CD1c-positive myeloid dendritic cell (primary cell): ENCODE measurements around the gene C9.
"Not testable (repeated sequence)": the region's sequence is repeated elsewhere in the genome, so short reads cannot be mapped to it uniquely, and the experiment has no call there.

Experiments
- DNase-seq: peaks from one replicate; pipeline ENCODE4 v3.0.0-alpha.2; 2016; ENCODE audit errors: extremely low spot score

Gene C9

DNA sequence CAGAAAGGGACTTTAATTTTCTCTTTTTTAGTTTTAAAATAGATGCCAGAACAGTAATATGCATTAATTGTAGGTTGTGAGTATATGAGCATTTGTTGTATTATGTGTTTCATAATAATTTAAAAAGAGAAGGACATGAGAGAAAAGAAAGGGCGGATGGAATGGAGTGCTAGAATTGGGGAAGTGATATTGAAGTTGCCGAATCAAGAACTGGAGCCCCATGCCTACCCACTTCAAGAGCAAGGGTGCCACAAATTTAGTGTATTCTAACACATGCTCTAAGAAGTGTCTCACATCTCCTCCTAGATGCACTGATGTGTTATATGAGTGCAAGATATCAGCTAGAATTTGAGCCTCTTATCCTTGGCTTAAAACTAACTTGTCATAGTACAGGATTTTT, 101.3 kb downstream of the C9 start:
- peak; percentile 69 for DNase-seq

DNA sequence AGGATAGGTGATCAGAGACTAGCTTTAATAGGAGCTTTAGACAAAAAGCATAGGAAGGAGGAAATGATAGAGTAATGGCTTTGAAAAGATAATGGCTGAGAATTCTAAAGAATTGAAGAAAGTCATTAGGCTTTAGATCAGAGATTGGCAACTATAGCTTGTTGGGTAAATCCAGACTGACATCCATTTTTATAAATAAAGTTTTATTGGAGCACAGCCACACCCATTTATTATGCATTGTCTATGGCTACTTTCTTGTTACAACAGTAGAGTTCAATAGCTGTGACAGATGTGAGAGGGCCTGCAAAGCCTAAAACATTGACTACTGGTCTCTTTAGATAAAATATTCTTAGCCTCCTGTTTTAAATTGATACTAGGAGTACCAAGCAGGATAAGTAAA, 104.2 kb downstream of the C9 start:
- DNase-seq = no peak

DNA sequence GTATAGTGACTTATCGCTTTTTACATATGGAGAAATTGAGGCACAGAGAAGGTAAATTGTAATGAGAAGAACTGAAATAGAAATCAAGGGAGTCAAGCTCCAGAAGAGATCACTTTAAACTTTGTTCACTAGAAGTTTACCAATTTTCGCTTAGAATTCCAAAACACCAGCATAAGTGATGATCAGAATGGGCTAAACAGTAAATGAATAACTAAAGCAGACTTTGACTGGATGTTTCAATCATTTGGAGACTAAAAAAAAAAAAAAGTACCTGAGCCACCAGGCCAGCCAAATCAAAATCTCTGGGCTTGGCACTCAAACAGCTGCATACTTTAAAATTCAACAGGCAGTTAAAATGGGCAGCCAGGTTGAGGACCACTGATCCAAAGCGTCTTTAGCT, 106.7 kb downstream of the C9 start:
- DNase-seq = no peak

DNA sequence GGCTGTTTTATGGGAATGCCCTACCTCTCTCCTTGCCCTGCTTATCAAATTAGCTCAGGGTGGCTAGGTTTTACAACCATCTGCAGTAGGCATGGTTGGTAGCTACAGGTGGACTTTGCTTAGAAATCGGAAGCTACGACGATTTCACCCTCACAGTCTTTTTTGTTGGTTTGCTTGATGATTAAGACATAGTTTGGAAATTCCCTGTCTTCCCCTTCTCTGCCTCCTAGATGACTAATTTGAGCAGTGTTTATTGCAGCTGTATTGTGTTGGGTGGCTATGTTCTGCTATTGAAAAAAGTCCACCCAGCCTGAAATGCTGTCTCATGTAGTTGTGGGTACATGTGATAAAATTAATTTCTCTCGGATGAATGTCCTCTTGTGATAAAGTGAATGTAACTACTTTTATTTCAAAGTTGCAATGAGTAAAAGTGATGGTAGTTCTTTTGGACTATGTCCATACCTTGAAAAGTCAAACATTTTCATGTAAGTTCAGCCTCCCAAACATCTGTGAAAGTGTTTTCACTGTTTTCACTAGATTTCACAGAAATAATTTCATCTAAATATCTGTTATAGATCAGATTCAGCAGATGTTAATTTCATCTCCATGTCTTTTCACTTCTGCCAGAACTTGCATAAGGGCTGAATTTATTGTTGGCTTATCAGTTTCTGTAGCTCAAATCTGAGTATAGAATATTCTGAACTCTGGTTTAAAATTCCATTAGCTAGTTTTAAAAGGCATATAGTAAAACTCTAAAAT, 107.6 kb downstream of the C9 start:
- DNase-seq = peak; percentile 82

DNA sequence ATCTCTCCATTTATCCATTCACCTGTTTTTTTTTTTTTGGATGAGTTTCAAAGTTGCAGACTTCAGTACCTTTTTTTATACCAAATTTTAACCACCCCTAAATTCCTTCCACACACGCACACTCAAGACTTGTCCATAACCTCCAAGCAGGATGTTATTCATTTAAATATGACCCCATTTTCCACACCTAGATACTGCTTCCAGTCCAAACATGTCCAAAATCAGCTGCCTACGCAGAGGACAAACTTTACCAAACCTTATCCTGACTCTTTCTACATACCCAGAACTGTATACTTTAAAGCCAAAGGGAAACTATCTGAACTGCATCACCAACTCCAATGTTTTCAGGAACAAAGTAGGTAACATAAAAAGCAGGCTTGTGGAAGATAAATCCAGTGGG, 108.9 kb downstream of the C9 start:
- no peak for DNase-seq

DNA sequence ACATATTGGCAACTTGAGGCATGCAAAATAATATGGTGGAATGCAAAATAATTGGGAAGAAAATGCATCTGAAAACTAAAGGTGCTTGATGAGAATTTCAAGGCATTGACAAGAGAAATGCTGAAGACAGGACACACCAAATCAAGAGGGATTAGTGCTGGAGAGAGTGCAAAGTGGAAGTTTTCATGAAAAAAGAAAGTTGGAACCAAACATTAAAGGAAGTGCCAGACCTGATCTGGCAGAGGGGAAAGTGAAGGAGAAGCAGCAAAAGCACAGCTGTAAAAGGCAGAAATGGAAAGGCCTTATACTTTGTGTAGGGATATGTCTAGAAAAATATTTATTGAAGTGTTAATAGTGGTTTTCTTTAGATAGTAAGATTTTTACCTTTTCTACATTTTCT, 109.6 kb downstream of the C9 start:
- no peak for DNase-seq

DNA sequence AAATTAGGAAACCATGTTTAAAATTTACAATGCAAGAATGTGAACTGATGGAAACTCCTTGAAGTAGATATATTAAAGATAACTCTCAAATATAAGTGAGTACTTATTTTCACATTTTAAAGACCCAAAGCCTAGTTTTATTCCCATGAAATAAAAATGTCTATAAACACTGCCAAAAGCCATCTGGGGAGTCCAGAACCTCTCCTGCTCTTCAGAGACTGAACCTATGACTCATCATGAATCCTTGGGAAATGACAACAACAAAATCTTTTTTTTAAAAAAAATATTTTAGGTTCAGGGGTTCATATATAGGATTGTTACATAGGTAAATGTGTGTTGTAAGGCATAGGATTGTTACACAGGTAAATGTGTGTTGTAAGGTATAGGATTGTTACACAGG, 111.1 kb downstream of the C9 start:
- DNase-seq = no peak

DNA sequence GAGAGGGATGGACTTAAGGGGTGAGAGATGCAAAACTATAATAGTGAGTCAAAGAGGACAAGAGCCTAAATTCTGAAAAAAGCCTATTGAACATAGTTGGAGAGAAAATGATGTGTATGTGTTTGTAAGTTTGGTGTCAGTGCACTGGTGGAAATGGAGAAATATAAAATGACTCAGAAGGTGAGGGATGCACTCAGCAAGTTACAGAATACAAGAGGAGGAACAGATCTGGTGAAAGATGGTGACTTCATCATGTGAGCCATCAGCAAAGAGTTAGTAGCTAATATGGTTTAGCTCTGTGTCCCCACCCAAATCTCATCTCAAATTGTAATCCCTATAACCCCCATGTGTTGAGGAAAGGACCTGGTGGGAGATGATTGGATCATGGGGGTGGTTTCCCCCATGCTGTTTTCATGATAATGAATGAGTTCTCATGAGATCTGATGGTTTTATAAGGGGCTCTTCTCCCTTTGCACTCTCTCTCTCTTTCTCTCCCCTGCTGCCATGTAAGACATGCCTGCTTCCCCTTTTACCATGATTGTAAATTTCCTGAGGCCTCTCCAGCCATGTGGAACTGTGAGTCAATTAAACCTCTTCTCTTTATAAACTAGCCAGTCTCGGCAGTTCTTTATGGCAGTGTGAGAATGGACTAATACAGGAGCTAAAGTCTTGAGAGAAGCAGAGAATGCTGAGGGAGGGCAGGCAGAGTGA, 114.6 kb downstream of the C9 start:
- no peak for DNase-seq

DNA sequence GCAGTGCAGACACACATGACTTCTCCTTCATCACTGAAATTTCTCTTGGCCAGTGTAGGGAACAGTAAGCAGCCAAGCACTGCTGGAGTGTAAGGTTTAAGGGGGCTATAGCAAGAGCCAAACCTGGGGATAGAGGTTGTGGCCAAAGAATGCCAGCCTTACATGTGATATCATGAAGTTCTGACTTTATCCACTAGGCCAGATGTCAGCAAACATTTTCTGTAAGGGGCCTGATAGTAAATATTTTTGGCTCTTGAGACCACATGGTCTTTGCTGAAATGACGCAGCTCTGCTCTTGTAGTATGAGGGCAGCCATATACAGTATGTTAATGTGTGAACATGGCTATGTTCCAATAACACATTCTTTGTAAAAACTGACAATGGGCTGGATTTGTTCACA, 115.2 kb downstream of the C9 start:
- DNase-seq = no peak

DNA sequence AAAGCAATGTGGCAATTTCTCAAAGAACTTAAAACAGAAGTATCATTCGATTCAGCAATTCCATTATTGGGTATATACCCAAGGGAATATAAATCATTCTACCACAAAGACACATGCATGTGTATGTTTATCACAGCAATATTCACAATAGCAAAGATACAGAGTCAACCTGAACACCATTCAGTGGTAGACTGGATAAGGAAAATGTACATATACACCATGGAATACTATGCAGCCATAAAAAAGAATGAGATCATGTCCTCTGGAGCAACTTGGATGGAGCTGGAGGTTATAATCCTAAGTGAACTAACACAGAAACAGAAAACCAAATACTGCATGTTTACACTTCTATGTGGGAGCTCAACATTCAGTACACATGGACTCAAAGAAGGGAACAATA, 123.5 kb downstream of the C9 start:
- no peak for DNase-seq

DNA sequence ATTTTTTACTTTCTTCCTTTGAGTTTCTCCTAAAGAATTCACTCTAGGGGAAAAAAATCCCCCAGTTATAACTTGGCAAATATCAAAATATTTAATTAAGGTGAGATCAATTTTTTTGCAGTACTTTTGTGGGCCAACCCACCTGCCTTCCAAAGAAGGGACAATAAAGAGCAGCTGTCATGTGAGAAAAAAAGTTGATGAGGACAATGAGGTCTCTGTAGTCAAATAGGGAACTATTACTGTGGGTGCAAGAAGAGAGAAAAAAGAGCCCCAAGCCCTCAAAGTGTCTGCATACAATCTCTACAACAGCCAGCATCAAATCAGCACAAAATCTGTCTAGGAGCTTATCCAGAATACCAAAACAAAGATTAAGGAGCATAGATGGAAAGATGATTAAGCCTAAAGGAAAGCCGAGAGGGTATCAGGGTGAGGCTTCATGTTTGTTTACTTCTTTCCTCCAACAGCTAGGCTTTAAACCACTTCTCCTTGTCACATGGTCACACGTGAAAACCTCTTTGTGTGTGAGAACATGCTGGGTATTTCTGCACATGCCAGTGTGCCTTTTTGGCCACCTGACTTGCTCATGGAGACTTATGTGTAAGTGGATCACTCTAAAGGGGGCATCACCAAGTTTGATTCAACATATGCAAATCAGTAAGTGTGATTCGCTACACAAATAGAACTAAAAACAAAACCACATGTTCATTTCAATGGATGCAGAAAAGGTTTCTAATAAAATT, 125.8 kb downstream of the C9 start:
- DNase-seq = no peak

DNA sequence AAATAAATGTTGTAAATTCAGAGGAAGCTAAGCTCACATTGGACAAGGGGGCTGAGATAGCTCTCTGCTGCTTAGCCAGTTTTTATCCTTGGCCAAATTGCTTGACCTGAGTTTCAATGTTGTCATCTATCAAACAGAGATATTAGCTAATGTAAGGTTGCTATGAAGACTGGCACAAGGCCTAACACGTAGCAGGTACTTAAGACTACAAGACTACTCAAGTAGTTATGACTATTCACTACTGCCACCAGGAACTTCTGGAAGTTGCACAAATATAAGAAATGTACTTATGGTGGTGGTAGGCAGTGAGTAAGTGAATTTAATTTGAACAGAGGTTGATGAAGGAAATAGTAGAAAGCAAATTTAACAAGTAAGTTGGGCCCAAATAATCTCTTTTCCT, 127.6 kb downstream of the C9 start:
- DNase-seq = no peak

DNA sequence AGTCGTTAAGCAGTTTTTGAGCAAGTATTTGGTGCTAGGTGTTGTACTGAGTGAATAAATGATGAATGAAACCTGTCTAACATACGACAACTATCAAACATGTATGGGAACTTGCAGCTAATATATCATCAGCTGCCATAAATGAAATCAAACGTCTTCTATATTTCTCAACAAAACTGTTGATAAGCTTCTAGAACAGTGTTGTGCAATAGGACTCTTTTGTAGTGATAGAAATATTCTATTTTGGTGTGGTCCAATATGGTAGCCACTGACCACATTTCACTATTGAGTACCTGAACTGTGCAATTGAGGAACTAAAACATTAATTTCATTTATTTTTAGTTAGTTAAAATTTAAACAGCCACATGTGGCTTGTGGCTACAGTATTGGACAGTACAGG, 128.6 kb downstream of the C9 start:
- DNase-seq = no peak

DNA sequence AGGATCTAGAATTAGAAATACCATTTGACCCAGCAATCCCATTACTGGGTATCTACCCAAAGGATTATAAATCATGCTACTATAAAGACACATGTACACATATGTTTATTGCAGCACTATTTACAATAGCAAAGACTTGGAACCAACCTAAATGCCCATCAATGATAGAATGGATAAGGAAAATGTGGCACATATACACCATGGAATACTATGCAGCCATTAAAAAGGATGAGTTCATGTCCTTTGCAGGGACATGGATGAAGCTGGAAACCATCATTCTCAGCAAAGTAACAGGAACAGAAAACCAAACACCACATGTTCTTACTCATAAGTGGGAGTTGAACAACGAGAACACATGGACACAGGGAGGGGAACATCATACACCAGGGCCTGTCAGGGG, 129.8 kb downstream of the C9 start:
- DNase-seq = not testable (repeated sequence)
